OCI-LY1 (cell line): Measurements from ENCODE around the gene CNST.

Experiments
- H2AFZ ChIP-seq: fragments of 200-600 bp; sonication (generic), shearing (Covaris generic); 2 replicates; pipeline ENCODE4 v1.6.0; 2014; ENCODE audit warnings: antibody characterized with exemption, mild to moderate bottlenecking, low read length
- H3F3A ChIP-seq: fragments of 200-600 bp; sonication (generic), shearing (Covaris generic); 2 replicates; pipeline ENCODE4 v1.6.0; 2014; ENCODE audit warnings: mild to moderate bottlenecking, antibody characterized with exemption, low read length, moderate library complexity; ENCODE audit not compliant: insufficient read depth
- H3K27ac ChIP-seq: fragments of 200-600 bp; sonication (generic); 2 replicates; pipeline ENCODE4 v1.5.1; 2014; ENCODE audit warnings: low read length, mixed run types, mild to moderate bottlenecking, low read depth; ENCODE audit not compliant: poor library complexity, severe bottlenecking
- H3K27me3 ChIP-seq: fragments of 200-600 bp; sonication (generic); 2 replicates; pipeline ENCODE4 v1.6.0; 2014; ENCODE audit warnings: antibody characterized with exemption, mild to moderate bottlenecking, low read length, moderate library complexity; ENCODE audit not compliant: insufficient read depth
- H3K36me3 ChIP-seq: fragments of 200-600 bp; sonication (generic); 2 replicates; pipeline ENCODE4 v1.6.1; 2014; ENCODE audit warnings: mild to moderate bottlenecking, antibody characterized with exemption, low read length, moderate library complexity, mixed read lengths; ENCODE audit not compliant: insufficient read depth
- H3K4me1 ChIP-seq: fragments of 200-600 bp; sonication (generic); 2 replicates; pipeline ENCODE4 v1.5.1; 2014; ENCODE audit warnings: mild to moderate bottlenecking, low read length, moderate library complexity; ENCODE audit not compliant: insufficient read depth, severe bottlenecking
- H3K4me2 ChIP-seq: fragments of 200-600 bp; sonication (generic), shearing (Covaris generic); 2 replicates; pipeline ENCODE4 v1.6.1; 2014; ENCODE audit warnings: low read length
- H3K4me3 ChIP-seq: fragments of 200-600 bp; sonication (generic); 2 replicates; pipeline ENCODE4 v1.5.1; 2014; ENCODE audit warnings: low read length, low read depth, mild to moderate bottlenecking, mixed read lengths; ENCODE audit not compliant: poor library complexity, severe bottlenecking
- H3K79me2 ChIP-seq: fragments of 200-600 bp; shearing (Covaris generic); 2 replicates; pipeline ENCODE4 v1.6.1; 2016; ENCODE audit warnings: mixed run types, low read length, mixed read lengths; ENCODE audit not compliant: insufficient read depth
- H3K9ac ChIP-seq: fragments of 200-600 bp; sonication (generic), shearing (Covaris generic); 2 replicates; pipeline ENCODE4 v1.6.1; 2014; ENCODE audit warnings: mild to moderate bottlenecking, low read length, mixed read lengths
- H3K9me2 ChIP-seq: fragments of 200-600 bp; sonication (generic), shearing (Covaris generic); 2 replicates; pipeline ENCODE4 v1.6.1; 2014; ENCODE audit warnings: low read depth, mild to moderate bottlenecking, low read length, mixed read lengths
- H3K9me3 ChIP-seq: fragments of 200-600 bp; shearing (Covaris generic); 2 replicates; pipeline ENCODE4 v1.6.1; 2014; ENCODE audit warnings: low read length, mixed read lengths
- H4K20me1 ChIP-seq: fragments of 200-600 bp; sonication (generic), shearing (Covaris generic); 2 replicates; pipeline ENCODE4 v1.6.0; 2016; ENCODE audit warnings: mild to moderate bottlenecking, low read length; ENCODE audit not compliant: insufficient read depth
- EZH2 ChIP-seq: fragments of 200-600 bp; sonication (generic), shearing (Covaris generic); IDR thresholded peaks from 2 replicates; pipeline ENCODE4 v1.8.0; 2017; ENCODE audit warnings: borderline replicate concordance, mixed run types, mild to moderate bottlenecking, antibody characterized with exemption, low read length, moderate library complexity, mixed read lengths
- TF ChIP-seq, protein P1 (sequence below): fragments of 200-600 bp; sonication (generic), shearing (Covaris generic); IDR thresholded peaks from 2 replicates; pipeline ENCODE4 v1.5.1; 2017; ENCODE audit warnings: mild to moderate bottlenecking, antibody characterized with exemption, low read length, moderate library complexity, mixed read lengths

Gene CNST

DNA sequence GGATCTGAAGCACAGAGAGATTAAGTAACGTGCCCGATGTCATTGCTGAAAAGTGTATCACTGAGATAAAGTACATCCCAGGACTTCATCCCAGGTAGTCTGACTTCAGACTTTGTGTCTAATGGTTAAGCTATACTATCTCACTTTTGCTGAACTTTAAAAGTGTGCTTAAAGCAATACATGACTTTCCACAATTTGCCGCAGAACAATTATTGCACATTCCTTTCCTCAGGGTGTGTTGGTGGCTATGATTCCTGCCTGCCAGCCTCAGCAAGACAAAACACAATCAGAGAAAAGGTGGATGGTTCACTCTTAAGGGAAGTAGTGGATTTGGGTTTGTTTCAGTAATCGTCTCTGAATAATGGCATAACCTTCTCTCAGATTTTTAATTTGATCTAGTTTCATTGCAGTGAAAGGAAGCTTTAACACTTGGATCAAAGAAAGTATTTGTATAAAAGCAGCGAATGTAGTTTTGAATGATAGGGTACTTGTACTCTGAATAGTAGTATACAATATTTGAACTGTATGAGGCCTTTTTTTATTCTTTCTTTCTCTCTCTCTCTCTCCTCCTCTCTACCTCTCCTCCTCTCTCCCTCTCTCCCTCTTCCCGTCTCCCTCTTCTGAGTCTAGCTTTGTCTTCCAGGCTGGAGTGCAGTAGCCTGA is 47.0 kb downstream of the CNST start:
- no peak overlapping the region for H3K4me2 ChIP-seq
- H3K9me3 ChIP-seq, result no peaks in the 10 kb centered on the region
- no peaks in the 10 kb centered on the region for H3K9me2 ChIP-seq
- H3K9ac ChIP-seq, result no peak overlapping the region
- H3K4me1 ChIP-seq, result peaks cover 16% of the 10 kb centered on the region
- no peaks in the 10 kb centered on the region for H4K20me1 ChIP-seq
- H3F3A ChIP-seq, result no peaks in the 10 kb centered on the region
- no peak overlapping the region for H3K27ac ChIP-seq
- no peak for TF ChIP-seq EZH2
- TF ChIP-seq, protein P1, sequence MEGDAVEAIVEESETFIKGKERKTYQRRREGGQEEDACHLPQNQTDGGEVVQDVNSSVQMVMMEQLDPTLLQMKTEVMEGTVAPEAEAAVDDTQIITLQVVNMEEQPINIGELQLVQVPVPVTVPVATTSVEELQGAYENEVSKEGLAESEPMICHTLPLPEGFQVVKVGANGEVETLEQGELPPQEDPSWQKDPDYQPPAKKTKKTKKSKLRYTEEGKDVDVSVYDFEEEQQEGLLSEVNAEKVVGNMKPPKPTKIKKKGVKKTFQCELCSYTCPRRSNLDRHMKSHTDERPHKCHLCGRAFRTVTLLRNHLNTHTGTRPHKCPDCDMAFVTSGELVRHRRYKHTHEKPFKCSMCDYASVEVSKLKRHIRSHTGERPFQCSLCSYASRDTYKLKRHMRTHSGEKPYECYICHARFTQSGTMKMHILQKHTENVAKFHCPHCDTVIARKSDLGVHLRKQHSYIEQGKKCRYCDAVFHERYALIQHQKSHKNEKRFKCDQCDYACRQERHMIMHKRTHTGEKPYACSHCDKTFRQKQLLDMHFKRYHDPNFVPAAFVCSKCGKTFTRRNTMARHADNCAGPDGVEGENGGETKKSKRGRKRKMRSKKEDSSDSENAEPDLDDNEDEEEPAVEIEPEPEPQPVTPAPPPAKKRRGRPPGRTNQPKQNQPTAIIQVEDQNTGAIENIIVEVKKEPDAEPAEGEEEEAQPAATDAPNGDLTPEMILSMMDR, result no peak
- no peaks in the 10 kb centered on the region for H3K27me3 ChIP-seq
- no peak overlapping the region for H2AFZ ChIP-seq
- no peaks in the 10 kb centered on the region for H3K79me2 ChIP-seq
- no peak overlapping the region for H3K4me3 ChIP-seq
- peaks cover 4% of the 10 kb centered on the region; the same call in 1 of the 2 replicates for H3K36me3 ChIP-seq

DNA sequence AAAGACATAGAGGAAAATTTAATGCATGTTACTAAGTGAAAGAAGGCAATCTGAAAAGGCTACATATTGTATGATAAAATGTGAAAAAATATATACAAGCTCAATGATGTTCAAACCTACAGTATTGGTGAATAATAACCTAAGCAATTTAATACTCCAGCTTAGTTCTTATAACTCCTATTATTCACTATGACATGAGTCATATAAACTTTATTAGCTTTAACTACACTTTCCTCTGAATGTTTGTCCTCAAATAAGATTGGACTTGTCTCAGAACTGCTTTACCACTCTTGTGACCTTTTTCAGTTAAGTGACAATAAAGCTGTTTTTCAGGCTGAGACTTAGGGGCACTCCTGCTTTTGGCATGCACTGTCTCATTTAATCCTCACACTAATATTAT is 50.9 kb downstream of the CNST start:
- no peak overlapping the region for H2AFZ ChIP-seq
- no peak overlapping the region for H3K4me2 ChIP-seq
- no peak overlapping the region for H3K9ac ChIP-seq
- no peaks in the 10 kb centered on the region for H4K20me1 ChIP-seq
- no peaks in the 10 kb centered on the region for H3K79me2 ChIP-seq
- H3K27ac ChIP-seq, result no peak overlapping the region
- no peaks in the 10 kb centered on the region for H3F3A ChIP-seq
- no peaks in the 10 kb centered on the region for H3K27me3 ChIP-seq
- no peaks in the 10 kb centered on the region for H3K9me3 ChIP-seq
- no peaks in the 10 kb centered on the region for H3K9me2 ChIP-seq
- H3K36me3 ChIP-seq, result peaks cover 35% of the 10 kb centered on the region
- TF ChIP-seq, protein P1, result no peak
- no peak for TF ChIP-seq EZH2
- no peaks in the 10 kb centered on the region for H3K4me1 ChIP-seq
- no peak overlapping the region for H3K4me3 ChIP-seq

DNA sequence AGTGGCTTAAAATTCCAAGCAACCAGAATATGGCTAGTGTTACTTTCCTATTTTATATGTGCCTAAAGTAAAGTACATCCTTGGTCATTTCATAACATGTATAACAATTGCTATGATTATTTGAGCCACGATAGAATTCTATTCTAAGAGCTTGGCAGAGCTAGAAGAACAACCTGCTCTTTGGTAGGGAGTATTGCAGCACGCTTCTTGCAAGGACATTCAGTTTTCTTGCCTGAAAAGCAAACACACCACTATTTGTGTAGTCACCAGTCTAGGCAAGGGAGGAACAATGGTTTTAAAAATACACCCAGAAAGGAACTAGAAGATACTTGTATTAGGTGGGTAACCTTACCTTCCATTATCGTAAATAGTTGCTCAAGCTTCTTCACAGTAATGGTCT is 51.5 kb downstream of the CNST start:
- Histone ChIP-seq H3F3A (no peaks in the 10 kb centered on the region), H3K4me2 (no peak overlapping the region), H3K79me2 (no peaks in the 10 kb centered on the region), H3K27me3 (no peaks in the 10 kb centered on the region), H2AFZ (no peak overlapping the region), H3K9me3 (no peaks in the 10 kb centered on the region), H3K4me1 (no peaks in the 10 kb centered on the region), H3K27ac (no peak overlapping the region), H3K4me3 (no peak overlapping the region), H4K20me1 (no peaks in the 10 kb centered on the region), H3K36me3 (peaks cover 38% of the 10 kb centered on the region), H3K9ac (no peak overlapping the region), H3K9me2 (no peaks in the 10 kb centered on the region)
- TF ChIP-seq, protein P1, result no peak
- no peak for TF ChIP-seq EZH2
